Muscle of arm (tissue), 12 donors: ENCODE data around the gene CD74. TPM values are rescaled to one million over a fixed set of nuclear protein-coding genes. Genes with fewer than 3 reads are reported as not detected.
"Not testable (repeated sequence)": the region's sequence is repeated elsewhere in the genome, so short reads cannot be mapped to it uniquely, and the experiment has no call there.

ENCODE experiments used
- DNase-seq: peaks from one replicate; pipeline ENCODE4 v3.0.0-alpha.2; 2013
- polyA plus RNA-seq, 12 donors: library from polyadenylated mRNA; unstranded; fragments of 120-200 nt; gene quantifications; one replicate each; pipeline ENCODE4 v1.2.1, GENCODE V29; 2013; ENCODE audit not compliant: insufficient read length in 12 of 12

The CD74 gene
- polyA plus RNA-seq, 12 donors: 44.8 to 427 (median 79.9) TPM; not detected in 1

GRCh38 chr5:150444770-150445169 is 32.1 kb upstream of the CD74 start:
- no peak for DNase-seq

- no peak for DNase-seq
These were observed 30.7 kb upstream of the CD74 start for GRCh38 chr5:150443242-150444075.

GRCh38 chr5:150442699-150443080 is 30.0 kb upstream of the CD74 start:
- no peak for DNase-seq

- DNase-seq: no peak
These were observed 29.3 kb upstream of the CD74 start for GRCh38 chr5:150441813-150442698.

- no peak for DNase-seq
These were observed 28.5 kb upstream of the CD74 start for GRCh38 chr5:150440948-150441812.

GRCh38 chr5:150438873-150439546 is 26.3 kb upstream of the CD74 start:
- DNase-seq: no peak

GRCh38 chr5:150436141-150436680 is 23.5 kb upstream of the CD74 start:
- peak; percentile 89 for DNase-seq

- DNase-seq: no peak
These were observed 21.8 kb upstream of the CD74 start for GRCh38 chr5:150434464-150434863.

GRCh38 chr5:150431574-150431973 is 18.9 kb upstream of the CD74 start:
- no peak for DNase-seq

- no peak for DNase-seq
These were observed 18.3 kb upstream of the CD74 start for GRCh38 chr5:150431048-150431447.

- DNase-seq: no peak
These were observed 16.7 kb upstream of the CD74 start for GRCh38 chr5:150429410-150429873.

- no peak for DNase-seq
These were observed 16.3 kb upstream of the CD74 start for GRCh38 chr5:150428978-150429377.

- no peak for DNase-seq
These were observed 15.6 kb upstream of the CD74 start for GRCh38 chr5:150428106-150428876.

- DNase-seq: not testable (repeated sequence)
These were observed 13.5 kb upstream of the CD74 start for GRCh38 chr5:150426165-150426564.

GRCh38 chr5:150422758-150423157 is 10.0 kb upstream of the CD74 start:
- no peak for DNase-seq

- DNase-seq: no peak
These were observed 9.4 kb upstream of the CD74 start for GRCh38 chr5:150422075-150422474.

- no peak for DNase-seq
These were observed 7.0 kb upstream of the CD74 start for GRCh38 chr5:150419630-150420270.

GRCh38 chr5:150413902-150414790 is 1.4 kb upstream of the CD74 start:
- not testable (repeated sequence) for DNase-seq
